Effector CD4-positive, alpha-beta T cell (primary cell): ENCODE measurements around the gene CACNA1I.

ENCODE experiments used
- DNase-seq: peaks from one replicate; pipeline ENCODE4 v3.0.0-alpha.2; 2020

CACNA1I gene

DNA sequence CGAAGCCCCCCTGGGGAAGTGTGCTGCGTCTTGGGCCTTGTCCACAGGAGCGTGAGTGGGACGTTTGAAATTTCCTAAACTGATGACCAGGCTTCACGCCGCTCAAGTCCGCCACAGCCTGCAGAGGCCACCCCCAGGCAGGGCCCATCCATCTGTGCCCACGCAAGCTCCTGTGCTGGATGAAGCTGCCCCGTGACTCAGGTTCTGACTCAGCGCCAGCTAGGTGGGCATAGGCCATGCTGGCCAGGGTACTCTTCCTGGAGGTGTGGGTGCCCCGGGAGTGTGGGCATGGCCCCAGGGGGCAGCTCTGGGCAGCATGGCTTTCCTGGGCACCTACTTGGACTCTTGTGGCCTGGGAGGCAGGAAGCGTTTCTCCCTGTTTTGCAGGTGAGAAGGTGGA, 134.8 kb downstream of the CACNA1I start:
- DNase-seq, result no peak

DNA sequence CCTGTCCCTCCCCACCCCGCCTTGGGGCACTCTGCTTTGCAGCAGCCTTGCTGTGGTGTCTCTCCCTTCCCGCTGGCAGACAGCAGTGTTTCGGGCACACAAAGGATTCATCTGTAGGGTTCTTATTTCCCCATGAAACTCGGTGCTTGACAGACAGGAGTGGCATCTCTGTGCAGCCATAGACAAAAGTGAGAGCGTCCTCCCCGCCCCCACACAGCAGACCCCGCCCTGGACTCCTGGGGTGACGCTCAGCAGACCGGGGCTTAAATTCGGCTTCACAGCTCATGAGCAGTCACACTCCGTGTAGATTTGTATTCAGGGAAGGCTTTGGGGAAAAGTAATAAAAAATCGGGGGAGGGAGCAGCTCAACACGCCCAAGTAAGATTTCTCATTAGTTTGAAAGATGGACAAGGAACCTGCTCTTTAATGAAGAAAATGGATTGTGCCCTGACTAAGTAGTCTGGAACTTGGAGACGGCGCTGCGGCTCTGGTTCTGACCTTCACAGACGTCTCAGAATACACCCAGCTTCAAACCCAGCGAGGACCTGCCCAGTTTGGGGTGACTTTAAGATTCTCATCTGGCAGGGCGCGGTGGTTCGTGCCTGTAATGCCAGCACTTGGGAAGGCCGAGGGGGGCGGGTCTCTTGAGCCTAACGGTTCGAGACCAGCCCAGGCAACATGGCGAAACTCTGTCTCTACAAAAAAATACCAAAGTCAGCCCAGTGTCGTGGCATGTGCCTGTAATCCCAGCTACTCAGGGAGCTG, 136.0 kb downstream of the CACNA1I start:
- DNase-seq, result no peak

DNA sequence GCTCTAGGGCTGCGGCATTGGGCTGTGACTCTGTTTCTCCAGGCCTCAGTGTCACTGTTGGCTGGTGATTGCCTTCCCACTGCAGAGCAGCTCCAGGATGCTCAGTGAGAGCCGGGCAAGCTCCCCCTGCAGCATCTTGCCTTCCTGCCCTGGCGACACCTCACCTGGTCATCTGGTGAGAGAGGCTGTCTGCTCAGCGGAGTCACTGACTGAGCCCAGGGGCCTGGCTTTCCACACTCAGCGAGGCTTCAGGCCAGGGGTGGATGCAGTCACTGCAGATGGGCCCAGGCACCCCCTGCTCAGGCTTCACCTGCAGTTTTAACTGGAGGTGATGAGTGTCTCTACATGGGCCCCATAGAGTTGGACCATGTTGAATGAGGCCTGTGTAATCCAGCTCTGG, 136.8 kb downstream of the CACNA1I start:
- DNase-seq, result no peak

DNA sequence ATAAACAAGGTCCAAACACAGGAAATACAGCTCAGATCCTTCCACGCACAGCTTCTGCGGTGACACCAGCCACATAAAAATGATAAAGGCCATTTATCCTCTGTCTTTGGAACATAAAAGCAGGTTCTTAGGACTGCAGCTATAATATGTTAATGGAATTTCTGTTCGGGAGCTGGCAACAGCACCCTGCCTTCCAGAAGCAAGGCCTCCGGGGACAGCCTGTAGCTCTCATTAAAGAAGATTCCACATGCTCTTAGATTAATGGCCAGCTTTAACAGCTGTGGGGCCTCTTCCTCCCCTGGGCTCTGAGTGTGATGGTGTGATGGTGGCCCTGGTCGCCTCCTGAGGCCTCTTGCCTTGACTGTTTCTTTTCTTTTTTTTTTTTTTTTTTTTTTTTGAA, 137.3 kb downstream of the CACNA1I start:
- no peak for DNase-seq

DNA sequence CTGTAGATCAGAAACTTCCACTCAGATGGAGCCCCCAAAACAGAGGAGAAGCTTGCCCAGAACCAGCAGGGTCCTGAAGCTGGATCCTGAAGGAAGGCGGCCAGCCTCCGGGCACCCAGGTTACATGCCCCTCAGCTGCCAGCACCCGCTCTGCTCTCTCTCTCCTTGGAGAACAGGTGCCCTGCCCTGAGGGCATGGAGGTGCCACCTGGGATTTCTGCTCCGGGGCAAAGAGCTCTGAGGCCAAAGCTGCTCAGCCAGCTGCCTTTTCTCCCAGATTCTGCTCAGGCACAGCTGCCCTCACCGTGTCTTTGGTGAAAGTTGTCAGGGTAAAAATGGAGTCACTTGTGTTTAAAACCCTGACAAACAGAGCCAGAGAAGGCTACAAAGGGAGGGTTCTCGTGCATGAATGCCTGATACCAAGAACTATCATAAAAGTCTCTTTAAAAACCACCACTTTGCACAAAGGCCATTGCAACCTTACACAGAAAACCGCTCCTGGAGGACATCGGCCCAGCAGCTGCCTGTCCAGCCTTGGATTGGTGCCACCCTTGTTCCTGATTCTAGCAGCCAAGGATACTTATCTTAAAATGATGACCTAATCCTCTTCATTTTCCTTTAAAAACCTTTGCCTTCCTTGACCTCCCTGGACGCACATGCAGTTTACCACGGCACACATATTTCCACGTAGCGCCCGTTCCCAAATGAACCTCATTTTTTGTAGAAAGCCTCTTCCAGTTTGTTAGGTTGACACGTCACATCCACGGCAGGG, 140.0 kb downstream of the CACNA1I start:
- DNase-seq, result no peak

GRCh38 chr22:39712081-39712480, 141.5 kb downstream of the CACNA1I start:
- no peak for DNase-seq

GRCh38 chr22:39712751-39713525, 142.4 kb downstream of the CACNA1I start:
- no peak for DNase-seq

DNA sequence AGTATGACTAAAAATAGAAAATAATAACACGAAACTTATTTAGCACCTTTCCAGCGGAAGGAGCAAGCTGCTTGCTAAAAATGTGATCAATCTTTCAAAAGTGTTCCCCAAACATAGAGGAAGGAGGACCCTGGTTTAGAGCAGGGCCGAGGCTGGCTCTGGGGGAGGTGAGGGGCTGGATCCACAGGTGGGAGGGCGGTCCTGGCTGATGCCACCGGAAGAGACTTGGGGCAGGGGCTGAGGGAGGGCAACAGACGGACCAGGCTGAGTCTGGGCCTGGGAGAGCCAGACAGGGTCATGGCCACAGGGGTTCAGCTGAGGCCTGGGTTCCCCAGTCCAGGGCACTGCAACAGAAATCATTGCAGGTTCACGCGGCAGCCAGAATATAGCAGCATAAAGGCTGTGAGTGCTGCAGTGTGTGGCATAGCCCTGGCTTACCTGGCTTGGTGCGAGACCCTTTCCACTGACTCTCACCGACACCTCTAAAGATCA, 143.3 kb downstream of the CACNA1I start:
- DNase-seq, result no peak

DNA sequence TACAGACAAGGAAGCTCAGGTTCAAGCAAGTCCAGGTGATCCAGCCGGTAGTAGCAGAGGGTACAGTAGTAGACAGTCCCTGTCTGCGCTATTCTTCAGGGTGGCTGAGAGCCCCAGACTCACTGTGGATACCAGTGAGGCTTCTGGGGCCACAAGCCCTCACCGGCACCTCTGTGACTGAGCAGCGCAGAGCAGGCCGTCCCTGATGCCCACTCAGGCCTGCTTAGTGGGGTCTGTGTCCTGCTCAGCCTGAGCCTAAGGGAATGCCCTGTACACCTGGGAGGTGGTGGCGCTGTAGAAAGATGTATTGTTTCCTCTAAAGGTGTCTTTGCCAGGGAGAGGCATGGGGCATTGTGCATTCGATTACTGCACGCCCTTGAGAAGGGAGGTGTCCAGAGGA, 143.8 kb downstream of the CACNA1I start:
- no peak for DNase-seq

- no peak for DNase-seq
These were observed 145.4 kb downstream of the CACNA1I start for GRCh38 chr22:39715778-39716495.

GRCh38 chr22:39716534-39716933, 146.0 kb downstream of the CACNA1I start:
- DNase-seq, result no peak

DNA sequence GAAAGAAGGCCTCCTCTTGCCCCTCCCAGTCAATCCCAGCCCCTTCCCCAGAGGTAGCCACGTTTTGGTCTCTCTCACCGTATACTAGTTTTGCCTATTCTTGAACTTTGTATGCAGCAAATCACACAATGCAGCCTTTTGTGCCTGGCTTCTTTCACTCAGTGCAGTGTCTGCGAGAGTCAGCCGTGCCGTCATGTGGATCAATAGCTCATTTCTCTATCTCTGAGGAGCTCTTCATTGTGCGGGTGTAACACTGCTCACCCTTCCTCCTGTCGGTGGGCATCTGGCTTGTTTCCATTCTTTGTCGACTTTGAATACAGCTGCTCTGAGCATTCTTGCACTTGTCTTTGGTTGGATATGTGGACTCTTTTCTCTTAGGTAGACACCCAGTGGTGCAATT, 146.5 kb downstream of the CACNA1I start:
- no peak for DNase-seq

DNA sequence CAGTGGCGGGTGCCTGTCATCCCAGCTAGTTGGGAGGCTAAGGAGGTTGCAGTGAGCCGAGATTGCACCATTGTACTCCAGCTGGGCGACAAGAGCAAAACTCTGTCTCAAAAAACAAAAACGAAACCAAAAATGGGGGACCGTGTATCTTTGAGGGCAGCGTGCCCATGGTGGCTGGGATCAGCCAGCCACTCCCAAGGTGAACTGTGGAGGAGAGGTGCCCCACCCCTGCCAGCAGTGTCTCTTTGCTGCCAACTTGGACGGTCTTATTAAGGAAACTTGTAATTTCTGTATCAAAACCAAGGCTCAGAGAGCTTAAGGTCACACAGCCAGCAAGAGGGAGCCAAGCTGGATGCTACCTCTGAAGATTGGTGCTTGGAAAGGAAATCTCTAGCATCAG, 147.7 kb downstream of the CACNA1I start:
- no peak for DNase-seq

- DNase-seq, result no peak
These were observed 148.4 kb downstream of the CACNA1I start for GRCh38 chr22:39718921-39719475.

DNA sequence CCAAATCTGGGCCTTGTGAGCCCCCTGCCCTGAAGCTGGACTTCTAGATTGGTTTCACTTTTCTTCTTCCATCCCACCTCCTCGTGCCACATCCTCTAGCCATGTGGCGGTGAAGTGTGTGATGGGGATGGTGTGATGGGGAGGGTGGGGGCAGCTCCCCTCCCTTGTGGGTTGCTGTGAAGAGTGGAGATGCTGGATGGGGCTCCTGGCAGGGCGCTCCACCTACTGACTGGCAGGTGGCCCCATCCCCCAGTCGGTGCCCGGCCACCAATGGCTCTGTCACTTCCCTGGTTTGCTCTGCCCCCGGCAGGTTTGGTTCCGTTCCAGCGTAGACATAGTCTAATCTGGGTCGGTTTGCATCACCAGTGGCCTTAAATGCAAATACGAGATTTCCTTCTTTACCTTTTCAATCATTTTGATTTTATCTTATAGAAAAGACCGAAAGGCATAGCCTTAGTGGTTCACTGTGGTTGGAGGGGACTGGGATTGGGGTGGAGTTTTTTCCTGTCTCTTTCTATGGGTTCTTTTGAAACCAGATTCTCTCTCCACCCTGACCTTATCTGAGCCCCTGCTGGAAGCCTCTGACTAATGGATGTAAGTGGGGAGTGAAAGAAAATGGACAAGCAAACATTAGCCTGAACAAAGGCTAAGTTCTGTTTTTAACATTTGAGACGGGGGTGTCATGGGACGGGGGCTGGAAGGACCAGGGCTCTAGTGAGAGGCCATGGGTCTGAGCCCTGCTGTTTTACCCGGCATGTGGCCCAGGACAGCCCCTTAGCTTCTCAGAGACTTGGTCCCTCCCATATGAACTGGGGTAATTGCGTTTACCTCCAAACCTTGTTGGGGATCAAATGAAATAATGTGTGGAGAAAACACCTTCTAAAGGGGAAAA, 149.3 kb downstream of the CACNA1I start:
- DNase-seq, result no peak

- no peak for DNase-seq
These were observed 150.9 kb downstream of the CACNA1I start for GRCh38 chr22:39721206-39722031.

DNA sequence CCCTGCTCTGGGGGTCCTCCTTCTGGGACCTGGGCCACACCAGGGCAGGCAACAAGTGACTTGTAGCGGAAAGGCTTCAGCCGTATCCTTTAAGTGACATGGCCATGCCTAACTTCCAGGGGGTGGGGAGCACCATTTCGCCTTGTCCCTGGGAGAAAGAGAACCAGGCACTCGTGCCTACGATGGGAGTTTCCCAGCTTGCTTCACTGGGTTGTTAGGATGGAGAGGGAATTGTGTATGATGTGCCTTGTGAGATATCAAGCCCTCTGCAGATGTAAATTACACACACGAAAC, 151.4 kb downstream of the CACNA1I start:
- DNase-seq, result no peak

GRCh38 chr22:39722501-39722900, 151.9 kb downstream of the CACNA1I start:
- DNase-seq, result no peak

- no peak for DNase-seq
These were observed 152.9 kb downstream of the CACNA1I start for GRCh38 chr22:39723463-39723862.

GRCh38 chr22:39723899-39724351, 153.4 kb downstream of the CACNA1I start:
- no peak for DNase-seq
